ENCODE measurements around the gene STARD10. TPM values are rescaled to one million over a fixed set of nuclear protein-coding genes. Genes with fewer than 3 reads are reported as not detected.

STARD10 gene
- total and polyA plus RNA-seq, 9 of the 15 experiments (the other 6 are each of a cell fraction or from before 2014, with no cell fraction given): 0.15 to 52.9 (median 32.3) TPM

- FAIRE-seq: no peak
- in situ Hi-C loops (cut with MboI): no loop called here
These were observed 26.4 kb downstream of the STARD10 start for GRCh38 chr11:72767203-72768062.

More at GRCh38 chr11:72767203-72768062, 26.4 kb downstream of the STARD10 start:
- ATAC-seq (no peak), DNase-seq (ENCODE audit: extremely low read depth in 1 of 4, low spot score in 3 of 4) (no peak)
- BruUV-seq (replicated peaks): no TSS peak
- H3K9me1 ChIP-seq (ENCODE audit: control insufficient read depth, insufficient read depth, low read length): no peaks in the 10 kb centered on the region
- no peaks in the 10 kb centered on the region for H4K20me1 ChIP-seq (replicated peaks; ENCODE audit: control insufficient read depth, insufficient read depth, low read length)
- peak overlapping the region in 1 of 2 experiments; percentile 70; a peak in 2 of 4 replicates for H3K9ac ChIP-seq (ENCODE audit: insufficient read depth in 1 of 2, low read depth in 2 of 2, low read length in 2 of 2)
- no peaks in the 10 kb centered on the region for H3K9me3 ChIP-seq (replicated peaks; ENCODE audit: control insufficient read depth, insufficient read depth, low read depth, low read length)
- no peak overlapping the region for H2AFZ ChIP-seq (ENCODE audit: low read depth, low read length)
- H3K79me2 ChIP-seq (ENCODE audit: control insufficient read depth, insufficient read depth, low read length): no peaks in the 10 kb centered on the region; the same call in 2 of the 3 replicates
- H3K27ac ChIP-seq (ENCODE audit: extremely low read depth, low read depth, low read length): no peak overlapping the region
- H3K36me3 ChIP-seq (ENCODE audit: control insufficient read depth, insufficient read depth, low read length): peaks cover 2% of the 10 kb centered on the region; the same call in 1 of the 3 replicates
- H3K4me1 ChIP-seq (replicated peaks in 1 of 2; ENCODE audit: control insufficient read depth in 2 of 2, insufficient read depth in 2 of 2, low read length in 2 of 2): peaks cover 0 to 29% of the 10 kb centered on the region in 2 experiments; a peak in 4 of 5 replicates
- 54% methylated on average over 4 of the region's 4 CpGs for WGBS (ENCODE audit: insufficient coverage, low coverage, missing lambda C conversion rate)
- no peaks in the 10 kb centered on the region for H3K27me3 ChIP-seq (ENCODE audit: control insufficient read depth in 2 of 2, insufficient read depth in 2 of 2, low read length in 2 of 2)
- ChIA-PET POLR2A (interaction anchor here (0.6 to 2.4 kb wide), 3 partner anchors 9 to 13 kb away, joined by 3 to 18 read pairs (median 15); no protein-coding TSS in a partner anchor), CTCF (ENCODE audit: low intra/inter-chr PET ratio) (no interaction called here)
- no peak overlapping the region for H3K4me3 ChIP-seq
- intact Hi-C loops (cut with micrococcal nuclease): no loop called here
- H3K4me2 ChIP-seq (ENCODE audit: insufficient read depth, low read length): no peak overlapping the region
- peak; percentile 61; the same call in 1 of the 2 replicates for TF ChIP-seq ADNP (tag; IDR thresholded peaks at IDR 0.05)
- TF ChIP-seq KDM1A (IDR thresholded peaks at IDR 0.05): peak; percentile 61 to 73; a peak in 3 of 4 replicates
- TF ChIP-seq RBM25 (IDR thresholded peaks at IDR 0.05; ENCODE audit: low read depth, low read length, severe bottlenecking): peak; percentile 92
- TF ChIP-seq ZNF444 (CRISPR knock-in tag; IDR thresholded peaks at IDR 0.05): no peak
- TF ChIP-seq CBFA2T3 (IDR thresholded peaks at IDR 0.05): peak; percentile 19; the same call in 1 of the 2 replicates
- TF ChIP-seq CHD1 (IDR thresholded peaks at IDR 0.05; ENCODE audit: low read length): no peak
- TF ChIP-seq BCOR (IDR thresholded peaks at IDR 0.05): peak; percentile 88
- peak; percentile 41; the same call in 1 of the 2 replicates for TF ChIP-seq CBX1 (IDR thresholded peaks at IDR 0.05; ENCODE audit: low read depth)
- peak; percentile 75; the same call in 1 of the 2 replicates for TF ChIP-seq SMARCA5 (IDR thresholded peaks at IDR 0.05)
- TF ChIP-seq HDAC2 (IDR thresholded peaks at IDR 0.05): peak; percentile 63; the same call in 1 of the 2 replicates
- TF ChIP-seq XRCC5 (IDR thresholded peaks at IDR 0.05; ENCODE audit: low read depth, low read length): no peak

Data from K562 (cell line).